ENCODE measurements around the gene CCSER1.

GRCh38 chr4:90128961-90129495 is 1.8 kb downstream of the CCSER1 start:
- no peak for TF ChIP-seq POLR2A (IDR thresholded peaks at IDR 0.05; ENCODE audit: low read depth, low read length)
- TF ChIP-seq POLR2AphosphoS5 (IDR thresholded peaks at IDR 0.05; ENCODE audit: low read depth, low read length) = no peak
- TF ChIP-seq TAF1 (IDR thresholded peaks at IDR 0.05; ENCODE audit: borderline replicate concordance, low read depth, low read length) = no peak
